HG03196 (cell line): Measurements from ENCODE around the gene AHCYL1.
A peak's percentile ranks its signal among the peaks of the same experiment; 100 is the strongest.
"Not testable (repeated sequence)": the region's sequence is repeated elsewhere in the genome, so short reads cannot be mapped to it uniquely, and the experiment has no call there.

Experiments used
- ATAC-seq: cut with Tn5 transposase; IDR thresholded peaks from one replicate; pipeline ENCODE4 v1.9.1; 2021; ENCODE audit not compliant: unreplicated experiment

AHCYL1 gene

DNA sequence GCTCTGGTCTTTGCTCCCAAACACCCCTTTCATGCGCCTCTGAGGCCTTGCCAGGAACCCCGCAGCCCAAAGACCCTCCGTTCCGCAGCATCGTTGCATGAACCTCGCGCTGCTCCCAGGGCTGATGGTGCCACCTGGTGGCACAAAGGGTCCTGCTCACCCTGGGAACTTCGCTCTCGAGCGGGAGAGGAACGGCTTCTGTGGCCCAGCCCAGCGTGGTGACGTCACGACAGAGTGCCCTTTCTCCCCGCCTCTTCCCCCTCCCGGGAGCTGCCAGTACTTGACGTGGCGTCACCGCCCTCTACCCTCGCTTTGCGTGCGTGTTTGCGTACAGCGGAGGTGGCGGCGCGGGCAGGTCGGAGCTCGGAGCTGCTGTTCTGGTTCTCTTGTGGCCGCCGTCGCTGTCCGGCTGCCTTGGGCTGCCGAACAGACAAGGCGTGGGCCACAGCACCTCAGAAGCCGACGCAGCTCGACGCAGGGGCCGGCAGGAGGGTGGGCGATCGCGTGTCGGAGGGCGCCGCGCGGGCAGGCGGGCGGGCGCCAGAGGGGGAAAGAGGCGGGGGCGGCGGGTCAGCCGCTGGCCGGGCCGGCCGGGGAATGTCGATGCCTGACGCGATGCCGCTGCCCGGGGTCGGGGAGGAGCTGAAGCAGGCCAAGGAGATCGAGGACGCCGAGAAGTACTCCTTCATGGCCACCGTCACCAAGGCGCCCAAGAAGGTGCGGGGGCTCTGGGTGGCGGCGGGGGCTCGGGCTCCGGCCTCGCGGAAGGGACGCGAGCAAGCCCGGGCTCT lies at the start of gene AHCYL1:
TSS of gene AHCYL1 (plus strand) at position 310 of the 791 bp plus-strand sequence. CDS start at position 598, 288 bp downstream.
- peak; percentile 96 for ATAC-seq

DNA sequence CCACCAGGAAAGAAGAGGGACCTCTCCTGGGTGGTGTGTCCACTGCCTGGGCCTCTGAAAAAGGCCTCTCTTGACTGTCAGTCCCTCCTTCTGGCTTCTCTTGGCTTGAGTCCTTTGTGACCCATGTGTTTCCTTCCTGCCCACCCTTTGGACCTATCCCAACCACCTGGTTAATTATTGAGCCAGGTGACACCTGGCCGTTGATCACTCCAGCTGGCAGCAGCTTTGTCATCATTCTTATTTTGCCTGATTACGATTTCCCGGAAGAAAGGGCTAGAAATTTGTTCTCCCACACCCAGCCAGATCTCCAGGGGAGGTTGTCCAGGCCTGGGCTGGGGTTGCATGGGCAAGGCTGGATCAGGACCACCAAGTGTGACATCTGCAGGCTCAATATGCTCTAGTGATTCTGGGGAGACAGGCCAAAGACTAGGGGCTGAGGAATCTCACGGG lies 49.1 kb upstream of the AHCYL1 start:
- no peak for ATAC-seq

DNA sequence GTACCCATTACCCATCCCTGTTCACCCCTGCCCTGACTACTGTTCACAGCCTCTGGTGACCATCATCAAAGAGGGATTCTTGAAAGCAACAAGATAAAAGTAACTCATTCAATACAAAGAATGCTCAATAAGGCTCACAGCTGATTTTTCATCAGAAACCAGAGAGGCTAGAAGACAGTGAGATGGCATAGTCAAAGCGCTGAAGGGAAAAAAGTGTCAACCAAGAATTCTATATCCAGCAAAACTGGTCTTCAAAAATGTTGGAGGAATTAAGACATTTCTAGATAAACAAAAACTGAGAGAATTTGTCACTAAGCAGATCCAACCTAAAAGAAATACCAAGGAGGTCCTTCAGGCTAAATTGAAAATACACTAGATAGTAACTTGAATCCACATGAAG lies 46.8 kb upstream of the AHCYL1 start:
- ATAC-seq, result no peak

DNA sequence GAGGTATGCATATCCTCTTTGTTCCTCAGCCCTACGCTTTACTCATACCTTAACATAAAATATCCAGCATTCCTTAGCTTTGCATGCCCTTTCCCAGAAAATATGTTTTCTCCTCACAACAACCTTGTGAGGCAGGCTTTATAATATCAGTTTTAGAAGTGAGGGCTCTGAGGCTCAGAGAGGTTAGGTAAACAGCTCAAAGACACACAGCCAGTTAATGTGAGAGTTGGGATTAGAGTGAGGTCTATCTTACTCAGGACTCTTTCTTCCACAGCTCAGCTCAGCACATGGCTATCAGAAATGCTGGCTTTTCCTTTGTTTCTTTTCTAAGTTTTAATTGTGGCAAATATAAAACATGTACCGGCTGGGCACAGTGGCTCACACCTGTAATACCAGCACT lies 46.0 kb upstream of the AHCYL1 start:
- ATAC-seq, result no peak

DNA sequence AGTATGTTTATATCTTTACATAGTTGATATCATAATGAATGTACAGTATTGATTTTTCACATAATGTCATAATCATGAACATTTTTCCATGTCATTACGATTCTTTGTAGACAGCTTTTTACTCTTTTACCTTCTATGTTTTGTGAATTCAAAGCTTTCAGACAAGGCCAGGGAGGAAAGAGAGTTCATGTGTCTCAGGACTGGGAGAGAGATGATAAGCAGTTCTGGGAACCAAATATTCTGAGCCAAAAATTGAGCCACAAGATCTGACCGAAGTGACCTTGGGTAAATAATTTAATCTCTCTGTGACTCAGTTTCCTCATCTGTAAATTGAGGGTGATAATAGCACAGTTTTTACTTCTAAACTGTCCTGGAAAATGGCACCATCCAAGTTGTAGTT lies 42.1 kb upstream of the AHCYL1 start:
- no peak for ATAC-seq

DNA sequence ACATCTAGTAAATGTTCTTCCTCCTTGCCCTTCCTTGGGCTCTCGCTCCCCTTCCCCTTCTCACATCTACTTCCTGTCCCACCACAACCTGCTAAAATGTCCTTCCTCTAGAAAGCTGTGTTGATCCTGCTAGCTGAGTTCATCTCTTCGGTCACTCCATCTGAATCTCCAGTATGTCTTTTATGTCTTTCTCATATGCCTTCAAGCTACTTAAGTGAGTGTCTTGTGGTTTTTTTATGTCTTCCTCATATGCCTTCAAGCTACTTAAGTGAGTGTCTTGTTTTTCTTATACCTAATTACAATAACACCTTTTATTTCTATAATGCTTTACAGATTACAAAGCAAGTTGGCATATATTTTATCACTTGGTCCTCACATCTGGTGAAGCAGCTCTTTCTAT lies 40.0 kb upstream of the AHCYL1 start:
- no peak for ATAC-seq

DNA sequence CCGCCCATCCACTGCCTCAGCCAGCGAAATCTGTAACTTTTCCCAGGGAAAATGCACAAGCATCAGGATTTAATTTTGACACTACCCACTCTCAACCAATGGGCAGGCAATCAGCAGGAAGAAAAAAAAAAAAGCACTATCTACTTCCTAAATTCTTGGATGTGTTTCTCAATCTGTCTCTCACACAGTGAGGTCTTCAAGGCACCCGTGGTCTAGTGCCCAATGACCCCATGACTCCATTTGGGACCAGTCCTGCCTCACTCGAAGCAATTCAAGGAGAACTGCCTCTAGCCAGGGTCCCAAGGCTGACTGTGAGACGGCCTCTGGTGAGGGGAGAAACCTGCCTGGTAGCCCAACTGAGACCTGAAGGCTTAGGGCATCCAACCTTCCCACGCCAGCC lies 38.1 kb upstream of the AHCYL1 start:
- no peak for ATAC-seq

DNA sequence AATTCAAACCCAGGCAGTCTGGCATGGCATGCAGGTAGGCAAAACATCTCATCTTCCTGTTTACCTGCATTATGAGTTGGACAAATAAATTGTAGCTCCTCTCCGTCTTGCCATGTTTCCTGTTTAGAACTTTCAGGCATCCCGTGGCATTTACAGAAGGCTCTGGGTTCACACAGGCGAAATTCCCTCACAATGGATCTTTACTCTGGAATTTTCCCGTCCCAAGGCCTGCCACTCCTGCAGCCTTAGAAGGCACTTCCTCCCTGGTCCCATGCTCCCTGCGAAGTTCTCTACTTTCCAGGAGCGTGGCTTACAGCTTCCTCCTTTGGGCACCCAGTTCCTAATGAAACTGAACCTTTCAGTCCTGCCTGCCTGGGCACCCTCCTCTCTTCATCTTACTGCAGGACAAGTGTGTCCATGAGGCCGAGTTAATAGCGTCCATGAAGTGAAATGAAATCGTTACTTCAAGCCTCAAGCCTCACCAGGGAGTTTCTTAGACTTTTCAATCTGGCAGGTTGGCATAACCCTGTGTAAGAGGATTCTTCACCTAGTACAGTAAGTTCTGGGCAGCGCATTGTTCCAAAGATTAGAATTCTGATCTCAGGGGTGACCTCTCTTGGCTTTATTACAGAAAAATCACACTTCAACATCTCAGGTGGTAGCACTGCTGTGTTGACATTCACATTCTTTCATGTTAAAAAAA lies 36.8 kb upstream of the AHCYL1 start:
- no peak for ATAC-seq

DNA sequence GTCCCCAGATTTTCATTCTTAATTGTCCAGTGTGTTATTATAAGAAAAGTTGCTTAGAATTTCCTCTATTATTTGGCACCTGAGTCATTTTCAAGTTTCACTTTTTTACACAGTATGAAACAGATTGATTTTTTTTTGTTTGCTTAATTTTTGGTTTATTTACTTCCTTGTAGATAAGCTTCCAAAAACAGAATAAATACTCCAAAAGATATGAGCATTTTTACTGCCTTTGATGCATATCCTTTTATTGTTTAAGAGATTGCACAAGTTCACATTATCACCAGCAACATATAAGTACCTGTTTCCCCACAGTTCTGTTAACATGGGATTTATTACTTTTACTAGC lies 36.3 kb upstream of the AHCYL1 start:
- no peak for ATAC-seq

DNA sequence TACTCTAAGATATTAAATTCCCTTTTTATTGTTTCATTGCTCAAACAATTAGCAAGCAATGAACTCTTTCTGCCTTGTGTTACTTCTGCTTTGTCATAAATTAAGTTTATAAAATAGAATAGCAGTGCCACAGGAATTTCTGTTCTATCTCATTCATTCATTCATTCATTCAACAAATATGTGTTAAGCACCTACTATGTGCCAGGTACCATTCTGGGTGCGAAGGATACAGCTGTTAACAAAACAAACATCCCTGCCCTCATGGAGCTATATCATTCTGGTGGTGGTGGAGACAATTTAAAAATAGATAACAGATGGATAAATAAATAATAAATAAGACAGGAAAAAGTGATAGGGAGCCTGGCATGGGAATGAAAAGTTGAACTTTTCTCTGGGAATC lies 34.5 kb upstream of the AHCYL1 start:
- ATAC-seq, result no peak

DNA sequence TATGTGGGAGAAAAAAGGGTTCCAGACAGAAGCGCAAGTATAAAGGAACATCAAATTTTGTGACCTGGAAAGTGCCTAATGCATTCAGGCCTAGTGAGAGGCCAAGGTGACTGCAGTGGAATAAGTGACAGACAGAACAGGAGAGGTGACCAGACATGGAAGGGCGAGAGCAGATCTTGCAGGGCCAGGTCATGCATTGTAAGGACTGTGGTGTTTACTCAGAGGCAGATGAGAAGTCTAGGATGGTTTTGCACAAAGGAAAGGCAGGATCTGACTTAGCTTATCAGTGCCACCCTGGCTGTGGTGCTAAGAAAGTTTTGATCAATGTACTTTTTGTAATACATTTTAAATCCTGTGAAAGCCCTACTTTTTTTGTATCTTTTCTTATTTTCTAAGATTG lies 34.1 kb upstream of the AHCYL1 start:
- ATAC-seq, result no peak

DNA sequence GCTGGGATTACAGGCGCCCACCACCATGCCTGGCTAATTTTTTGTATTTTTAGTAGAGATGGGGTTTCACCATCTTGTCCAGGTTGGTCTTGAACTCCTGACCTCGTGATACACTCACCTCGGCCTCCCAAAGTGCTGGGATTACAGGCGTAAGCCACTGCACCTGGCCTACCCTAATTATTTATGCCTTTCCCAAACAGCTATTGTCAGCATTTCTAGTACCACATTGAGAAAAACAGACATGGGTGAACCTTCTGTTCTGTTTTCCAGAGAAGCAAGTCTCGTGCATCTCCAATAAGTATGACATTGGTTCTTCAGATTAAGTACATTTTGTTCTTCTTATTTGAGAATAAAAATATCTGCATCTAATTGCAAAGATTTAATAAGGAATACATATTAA lies 33.1 kb upstream of the AHCYL1 start:
- ATAC-seq, result not testable (repeated sequence)

DNA sequence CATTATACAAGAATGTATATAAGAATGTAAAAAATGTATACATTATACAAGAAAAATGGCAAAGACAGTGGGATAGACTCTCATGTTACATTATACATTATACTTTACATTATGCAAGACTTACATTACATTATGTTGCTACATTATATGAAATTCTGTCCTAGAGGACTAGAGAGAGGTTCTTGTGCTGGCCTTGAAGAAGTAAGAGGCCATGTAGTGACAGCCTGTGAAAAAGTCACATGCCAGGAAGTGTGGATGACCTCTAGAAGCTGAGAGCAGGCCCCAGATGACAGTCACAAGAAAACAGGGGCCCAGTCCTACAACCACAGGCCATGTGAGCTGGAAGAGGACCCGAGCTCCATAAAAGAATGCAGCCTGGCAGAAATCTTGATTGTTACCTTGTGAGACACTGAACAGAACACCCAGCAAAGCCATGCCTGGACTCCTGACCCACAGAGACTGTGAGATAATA lies 30.5 kb upstream of the AHCYL1 start:
- ATAC-seq, result no peak

DNA sequence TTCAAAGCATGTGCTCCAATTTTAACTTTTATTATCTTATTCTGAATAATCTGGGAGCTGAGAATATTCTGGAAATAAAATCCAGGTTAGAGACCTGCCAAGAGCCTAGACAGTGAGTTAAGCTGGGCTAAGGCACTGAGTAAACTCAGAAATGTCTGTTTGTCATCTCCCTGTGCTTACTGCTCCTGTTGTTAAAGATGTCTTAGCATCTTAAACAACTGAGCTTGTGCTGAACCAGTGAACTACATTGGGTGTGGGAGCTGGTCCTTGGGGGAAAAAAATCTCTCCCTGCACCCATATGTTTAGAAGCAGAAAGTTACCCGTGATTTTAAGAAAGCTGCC lies 25.0 kb upstream of the AHCYL1 start:
- no peak for ATAC-seq

DNA sequence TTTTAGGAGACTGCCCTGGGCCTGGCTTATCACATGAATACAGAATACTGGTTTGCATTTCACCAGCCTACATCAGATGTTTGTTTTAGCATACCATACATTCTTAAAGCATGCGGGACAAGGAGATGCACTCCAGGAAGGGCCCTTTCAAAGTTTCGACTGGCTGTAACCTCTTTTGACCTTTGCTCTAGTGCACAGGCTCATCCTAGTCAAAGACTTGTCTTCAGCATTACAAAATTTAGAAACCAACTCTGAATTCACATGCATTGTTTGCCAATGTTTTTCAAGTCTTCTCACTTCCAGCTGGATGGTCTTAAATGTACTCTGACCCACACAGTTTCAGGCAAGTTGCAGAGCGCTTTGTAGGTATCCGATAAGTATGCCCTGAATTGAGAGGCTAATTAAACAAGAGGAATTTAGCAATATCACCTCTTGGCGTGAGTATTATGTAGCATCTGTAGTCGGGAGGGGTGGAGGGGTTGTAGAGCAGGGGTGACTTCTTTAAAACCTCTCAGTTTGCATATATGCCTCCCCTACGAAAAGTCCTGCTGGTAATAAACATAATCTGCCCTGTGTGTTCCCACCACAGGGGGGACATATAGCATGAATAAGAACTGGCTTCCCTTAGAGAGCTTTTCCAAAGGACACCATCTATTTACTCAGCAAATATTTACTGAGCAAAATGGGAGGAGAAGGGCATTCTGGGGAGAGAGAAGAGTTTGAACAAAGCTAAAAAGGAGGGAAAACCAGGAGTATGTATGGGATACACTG lies 24.4 kb upstream of the AHCYL1 start:
- no peak for ATAC-seq

DNA sequence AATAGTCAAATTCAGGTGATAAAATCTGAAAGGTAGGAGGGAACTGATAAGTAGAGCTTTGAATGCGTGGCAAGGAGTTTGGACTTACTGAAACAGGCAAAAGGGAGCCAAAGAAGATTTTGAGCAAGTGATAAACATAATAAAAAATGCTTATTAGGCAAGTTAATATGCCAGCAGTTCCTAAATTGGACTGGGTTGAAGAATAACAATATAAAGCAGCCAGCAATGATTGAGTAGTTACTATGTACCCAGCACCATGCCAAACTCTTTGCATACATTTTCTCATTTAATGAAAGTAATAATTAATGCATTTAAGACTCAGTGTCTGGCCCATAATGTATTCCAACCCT lies 23.8 kb upstream of the AHCYL1 start:
- ATAC-seq, result no peak

DNA sequence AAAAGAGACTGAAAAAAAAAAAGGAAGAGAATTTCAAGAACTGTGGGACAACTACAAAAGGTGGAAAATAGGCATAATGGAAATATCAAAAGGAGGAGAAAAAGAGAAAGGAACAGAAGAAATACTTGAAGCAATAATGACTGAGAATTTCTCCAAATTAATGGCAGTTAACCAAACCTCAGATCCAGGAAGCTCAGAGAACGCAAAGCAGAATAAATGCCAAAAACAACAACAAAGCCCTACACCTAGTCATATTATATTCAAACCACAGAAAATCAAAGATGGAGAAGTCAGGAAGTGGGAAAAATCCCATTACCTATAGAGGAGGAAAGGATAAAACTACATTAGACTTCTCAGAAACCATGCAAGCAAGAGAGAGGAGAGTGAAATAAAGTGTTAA lies 20.7 kb upstream of the AHCYL1 start:
- no peak for ATAC-seq

DNA sequence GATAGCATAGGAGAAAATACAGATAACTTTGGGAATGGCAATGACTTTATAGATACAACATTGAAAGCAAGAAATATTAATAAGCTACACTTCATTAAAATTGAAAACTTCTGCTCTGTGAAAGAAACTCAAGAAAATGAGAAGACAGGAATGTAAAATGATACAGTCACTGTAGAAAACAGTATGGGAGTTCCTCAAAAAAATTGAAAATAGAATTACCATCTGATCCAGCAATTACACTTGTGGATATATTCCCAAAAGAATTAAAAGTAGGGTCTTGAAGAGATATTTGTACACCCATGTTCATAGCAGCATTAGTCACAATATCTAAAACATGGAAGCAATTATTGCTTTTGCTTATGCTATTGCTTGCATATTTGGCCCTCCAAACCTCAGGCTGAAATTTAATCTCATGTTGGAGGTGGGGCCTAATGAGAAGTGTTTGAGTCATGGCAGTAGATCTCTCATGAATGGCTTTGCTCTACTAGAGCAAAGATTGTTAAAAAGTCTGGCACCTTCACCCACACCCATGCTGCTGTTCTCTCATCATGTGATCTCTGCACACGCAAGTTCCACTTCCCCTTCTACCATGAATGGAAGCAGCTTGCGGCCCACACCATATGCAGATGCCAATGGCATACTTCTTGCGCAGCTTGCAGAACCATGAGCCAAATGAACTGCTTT lies 15.3 kb upstream of the AHCYL1 start:
- ATAC-seq, result no peak

DNA sequence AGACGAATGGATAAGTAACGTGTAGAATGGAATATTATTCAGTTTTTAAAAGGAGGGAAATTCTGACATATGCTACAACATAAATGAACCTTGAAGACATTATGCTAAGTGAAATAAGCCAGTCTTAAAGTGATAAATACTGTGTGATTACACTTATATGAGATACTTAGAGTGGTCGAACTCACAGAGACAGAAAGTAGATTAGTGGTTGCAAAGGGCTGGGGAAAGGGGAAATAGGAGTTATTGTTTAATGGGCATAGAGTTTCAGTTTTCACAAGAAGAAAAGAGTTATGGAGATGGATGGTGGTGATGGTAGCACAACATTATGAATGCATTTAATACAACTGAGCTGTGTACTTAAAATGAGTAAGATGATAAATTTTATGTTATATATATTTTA lies 14.7 kb upstream of the AHCYL1 start:
- ATAC-seq, result no peak

DNA sequence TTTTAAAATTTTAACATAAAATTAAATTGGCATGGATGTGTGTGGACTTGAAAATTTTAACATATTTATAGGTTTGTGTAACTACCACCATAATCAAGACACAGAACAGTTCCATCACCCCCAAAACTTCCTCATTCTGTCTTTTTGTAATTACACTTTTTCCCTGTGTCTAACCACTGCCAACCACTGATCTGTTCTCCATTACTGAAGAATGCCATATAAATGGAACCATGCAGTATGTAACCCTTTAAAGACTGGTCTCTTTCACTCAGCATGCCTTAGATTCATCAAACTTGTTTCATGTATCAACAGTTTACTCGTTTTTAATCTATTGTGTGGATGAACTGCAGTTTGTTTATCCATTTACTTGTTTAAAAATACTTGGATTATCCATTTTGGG lies 13.0 kb upstream of the AHCYL1 start:
- no peak for ATAC-seq

DNA sequence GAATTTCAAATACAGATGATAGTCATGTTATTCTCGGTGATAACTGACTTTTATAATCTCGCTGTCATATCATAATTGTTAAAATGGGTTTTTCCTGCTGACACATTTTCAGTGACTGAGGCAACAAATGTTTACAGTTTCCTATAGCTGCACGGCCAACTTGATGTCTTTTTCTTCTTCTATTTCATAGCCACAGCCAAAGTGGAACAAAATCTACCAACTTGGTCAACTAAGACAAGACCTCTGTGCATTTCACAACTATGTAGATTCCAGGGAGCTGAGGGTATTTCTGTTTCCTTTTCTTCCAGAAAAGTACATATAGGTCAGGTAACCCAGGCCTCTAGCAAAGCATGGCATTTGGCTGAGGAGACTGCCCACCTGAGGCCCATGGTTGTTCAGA lies 10.4 kb upstream of the AHCYL1 start:
- ATAC-seq, result no peak
